C4-2B (cell line): ENCODE measurements around the gene MS4A12.

Source experiments
- ZFX ChIP-seq: fragments of 450-650 bp; IDR thresholded peaks from 2 replicates; pipeline ENCODE4 v1.6.1; 2017
- TF ChIP-seq, protein P1 (sequence below): fragments of 450-650 bp; conservative IDR thresholded peaks from 2 replicates; pipeline ENCODE4 v1.5.1; 2017; ENCODE audit warnings: mild to moderate bottlenecking

DNA sequence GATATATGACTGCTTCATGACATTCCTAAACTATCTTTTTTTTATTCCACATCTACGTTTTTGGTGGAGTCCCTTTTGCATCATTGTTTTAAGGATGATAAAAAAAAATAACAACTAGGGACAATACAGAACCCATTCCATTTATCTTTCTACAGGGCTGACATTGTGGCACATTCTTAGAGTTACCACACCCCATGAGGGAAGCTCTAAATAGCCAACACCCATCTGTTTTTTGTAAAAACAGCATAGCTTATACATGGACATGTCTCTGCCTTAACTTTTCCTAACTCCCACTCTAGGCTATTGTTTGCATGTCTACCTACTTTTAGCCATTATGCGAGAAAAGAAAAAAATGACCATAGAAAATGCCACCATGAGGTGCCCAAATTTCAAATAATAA, 23.7 kb upstream of the MS4A12 start:
- TF ChIP-seq, protein P1, sequence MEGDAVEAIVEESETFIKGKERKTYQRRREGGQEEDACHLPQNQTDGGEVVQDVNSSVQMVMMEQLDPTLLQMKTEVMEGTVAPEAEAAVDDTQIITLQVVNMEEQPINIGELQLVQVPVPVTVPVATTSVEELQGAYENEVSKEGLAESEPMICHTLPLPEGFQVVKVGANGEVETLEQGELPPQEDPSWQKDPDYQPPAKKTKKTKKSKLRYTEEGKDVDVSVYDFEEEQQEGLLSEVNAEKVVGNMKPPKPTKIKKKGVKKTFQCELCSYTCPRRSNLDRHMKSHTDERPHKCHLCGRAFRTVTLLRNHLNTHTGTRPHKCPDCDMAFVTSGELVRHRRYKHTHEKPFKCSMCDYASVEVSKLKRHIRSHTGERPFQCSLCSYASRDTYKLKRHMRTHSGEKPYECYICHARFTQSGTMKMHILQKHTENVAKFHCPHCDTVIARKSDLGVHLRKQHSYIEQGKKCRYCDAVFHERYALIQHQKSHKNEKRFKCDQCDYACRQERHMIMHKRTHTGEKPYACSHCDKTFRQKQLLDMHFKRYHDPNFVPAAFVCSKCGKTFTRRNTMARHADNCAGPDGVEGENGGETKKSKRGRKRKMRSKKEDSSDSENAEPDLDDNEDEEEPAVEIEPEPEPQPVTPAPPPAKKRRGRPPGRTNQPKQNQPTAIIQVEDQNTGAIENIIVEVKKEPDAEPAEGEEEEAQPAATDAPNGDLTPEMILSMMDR, result no peak
- no peak for TF ChIP-seq ZFX
